ENCODE data around the gene ABHD11.

Gene ABHD11

GRCh38 chr7:73742753-73743641 is 4.4 kb upstream of the ABHD11 start:
- peak overlapping the region; percentile 68 to 81 for H3K9ac ChIP-seq (ENCODE audit: low read depth in 1 of 2, low read length in 2 of 2)
- no peaks in the 10 kb centered on the region for H3K36me3 ChIP-seq (ENCODE audit: control insufficient read depth in 1 of 2, insufficient read depth in 2 of 2, low read length in 2 of 2)
- H3K9me3 ChIP-seq (ENCODE audit: control insufficient read depth in 1 of 2, low read length in 2 of 2) = no peaks in the 10 kb centered on the region
- H3K27ac ChIP-seq (ENCODE audit: low read depth, low read length) = peak overlapping the region; percentile 78
- no peaks in the 10 kb centered on the region for H3K27me3 ChIP-seq (ENCODE audit: control insufficient read depth in 1 of 2, insufficient read depth in 2 of 2, low read length in 2 of 2)
- H3K4me1 ChIP-seq (ENCODE audit: control insufficient read depth in 1 of 2, insufficient read depth in 2 of 2, low read length in 2 of 2) = peaks cover 16 to 21% of the 10 kb centered on the region in 2 donors
- H3K4me3 ChIP-seq (ENCODE audit: low read depth in 1 of 2, low read length in 2 of 2) = peak overlapping the region; percentile 12 to 50

GRCh38 chr7:73742338-73742752 is 3.7 kb upstream of the ABHD11 start:
- Histone ChIP-seq H3K4me3 (ENCODE audit: low read depth in 1 of 2, low read length in 2 of 2) (peak overlapping the region; percentile 12 to 50), H3K4me1 (ENCODE audit: control insufficient read depth in 1 of 2, insufficient read depth in 2 of 2, low read length in 2 of 2) (peaks cover 23 to 27% of the 10 kb centered on the region in 2 donors), H3K27ac (ENCODE audit: low read depth, low read length) (peak overlapping the region; percentile 67)

GRCh38 chr7:73741600-73741999 is 3.0 kb upstream of the ABHD11 start:
- H3K9ac ChIP-seq (ENCODE audit: low read depth in 1 of 2, low read length in 2 of 2) = peak overlapping the region; percentile 12 to 68
- peaks cover 6 to 10% of the 10 kb centered on the region in 2 donors for H3K36me3 ChIP-seq (ENCODE audit: control insufficient read depth in 1 of 2, insufficient read depth in 2 of 2, low read length in 2 of 2)
- H3K9me3 ChIP-seq (ENCODE audit: control insufficient read depth in 1 of 2, low read length in 2 of 2) = no peaks in the 10 kb centered on the region
- no peaks in the 10 kb centered on the region for H3K27me3 ChIP-seq (ENCODE audit: control insufficient read depth in 1 of 2, insufficient read depth in 2 of 2, low read length in 2 of 2)
- H3K4me1 ChIP-seq (ENCODE audit: control insufficient read depth in 1 of 2, insufficient read depth in 2 of 2, low read length in 2 of 2) = peaks cover 30 to 35% of the 10 kb centered on the region in 2 donors
- H3K27ac ChIP-seq (ENCODE audit: low read depth, low read length) = peak overlapping the region; percentile 67
- H3K4me3 ChIP-seq (ENCODE audit: low read depth in 1 of 2, low read length in 2 of 2) = no peak overlapping the region

More at GRCh38 chr7:73742338-73742752, 3.7 kb upstream of the ABHD11 start:
- Histone ChIP-seq H3K9ac (ENCODE audit: low read depth in 1 of 2, low read length in 2 of 2) (peak overlapping the region; percentile 68 to 81), H3K27me3 (ENCODE audit: control insufficient read depth in 1 of 2, insufficient read depth in 2 of 2, low read length in 2 of 2) (no peaks in the 10 kb centered on the region), H3K36me3 (ENCODE audit: control insufficient read depth in 1 of 2, insufficient read depth in 2 of 2, low read length in 2 of 2) (peaks cover 0 to 3% of the 10 kb centered on the region in 2 donors), H3K9me3 (ENCODE audit: control insufficient read depth in 1 of 2, low read length in 2 of 2) (no peaks in the 10 kb centered on the region)

- peaks cover 35 to 39% of the 10 kb centered on the region in 2 donors for H3K4me1 ChIP-seq (ENCODE audit: control insufficient read depth in 1 of 2, insufficient read depth in 2 of 2, low read length in 2 of 2)
- H3K9ac ChIP-seq (ENCODE audit: low read depth in 1 of 2, low read length in 2 of 2) = peak overlapping the region in 1 of 2 donors; percentile 2
- H3K27ac ChIP-seq (ENCODE audit: low read depth, low read length) = peak overlapping the region; percentile 46
- H3K4me3 ChIP-seq (ENCODE audit: low read depth in 1 of 2, low read length in 2 of 2) = no peak overlapping the region
- no peaks in the 10 kb centered on the region for H3K27me3 ChIP-seq (ENCODE audit: control insufficient read depth in 1 of 2, insufficient read depth in 2 of 2, low read length in 2 of 2)
- H3K9me3 ChIP-seq (ENCODE audit: control insufficient read depth in 1 of 2, low read length in 2 of 2) = no peaks in the 10 kb centered on the region
- H3K36me3 ChIP-seq (ENCODE audit: control insufficient read depth in 1 of 2, insufficient read depth in 2 of 2, low read length in 2 of 2) = peaks cover 9 to 15% of the 10 kb centered on the region in 2 donors
Observed at GRCh38 chr7:73740771-73741170, 2.2 kb upstream of the ABHD11 start.

- Histone ChIP-seq H3K4me3 (ENCODE audit: low read depth in 1 of 2, low read length in 2 of 2) (no peak overlapping the region), H3K27me3 (ENCODE audit: control insufficient read depth in 1 of 2, insufficient read depth in 2 of 2, low read length in 2 of 2) (no peaks in the 10 kb centered on the region), H3K36me3 (ENCODE audit: control insufficient read depth in 1 of 2, insufficient read depth in 2 of 2, low read length in 2 of 2) (peaks cover 9 to 18% of the 10 kb centered on the region in 2 donors), H3K4me1 (ENCODE audit: control insufficient read depth in 1 of 2, insufficient read depth in 2 of 2, low read length in 2 of 2) (peaks cover 41 to 45% of the 10 kb centered on the region in 2 donors), H3K27ac (ENCODE audit: low read depth, low read length) (no peak overlapping the region), H3K9me3 (ENCODE audit: control insufficient read depth in 1 of 2, low read length in 2 of 2) (no peaks in the 10 kb centered on the region), H3K9ac (ENCODE audit: low read depth in 1 of 2, low read length in 2 of 2) (peak overlapping the region in 1 of 2 donors; percentile 2)
Observed at GRCh38 chr7:73740212-73740611, 1.6 kb upstream of the ABHD11 start.

- peaks cover 9 to 18% of the 10 kb centered on the region in 2 donors for H3K36me3 ChIP-seq (ENCODE audit: control insufficient read depth in 1 of 2, insufficient read depth in 2 of 2, low read length in 2 of 2)
- H3K4me1 ChIP-seq (ENCODE audit: control insufficient read depth in 1 of 2, insufficient read depth in 2 of 2, low read length in 2 of 2) = peaks cover 47 to 49% of the 10 kb centered on the region in 2 donors
- peak overlapping the region; percentile 94 to 100 for H3K9ac ChIP-seq (ENCODE audit: low read depth in 1 of 2, low read length in 2 of 2)
- H3K27ac ChIP-seq (ENCODE audit: low read depth, low read length) = peak overlapping the region; percentile 96
- H3K27me3 ChIP-seq (ENCODE audit: control insufficient read depth in 1 of 2, insufficient read depth in 2 of 2, low read length in 2 of 2) = no peaks in the 10 kb centered on the region
- peak overlapping the region; percentile 84 to 88 for H3K4me3 ChIP-seq (ENCODE audit: low read depth in 1 of 2, low read length in 2 of 2)
- no peaks in the 10 kb centered on the region for H3K9me3 ChIP-seq (ENCODE audit: control insufficient read depth in 1 of 2, low read length in 2 of 2)
Observed at GRCh38 chr7:73739387-73739767, 775 bp upstream of the ABHD11 start.

GRCh38 chr7:73738220-73738611 is 386 bp downstream of the ABHD11 start:
- Histone ChIP-seq H3K36me3 (ENCODE audit: control insufficient read depth in 1 of 2, insufficient read depth in 2 of 2, low read length in 2 of 2) (peaks cover 9 to 18% of the 10 kb centered on the region in 2 donors), H3K4me1 (ENCODE audit: control insufficient read depth in 1 of 2, insufficient read depth in 2 of 2, low read length in 2 of 2) (peaks cover 43 to 47% of the 10 kb centered on the region in 2 donors), H3K9me3 (ENCODE audit: control insufficient read depth in 1 of 2, low read length in 2 of 2) (no peaks in the 10 kb centered on the region), H3K4me3 (ENCODE audit: low read depth in 1 of 2, low read length in 2 of 2) (peak overlapping the region; percentile 87 to 88), H3K27ac (ENCODE audit: low read depth, low read length) (peak overlapping the region; percentile 89), H3K27me3 (ENCODE audit: control insufficient read depth in 1 of 2, insufficient read depth in 2 of 2, low read length in 2 of 2) (no peaks in the 10 kb centered on the region), H3K9ac (ENCODE audit: low read depth in 1 of 2, low read length in 2 of 2) (peak overlapping the region; percentile 73 to 94)

GRCh38 chr7:73737491-73738219 is 947 bp downstream of the ABHD11 start:
- H3K9me3 ChIP-seq (ENCODE audit: control insufficient read depth in 1 of 2, low read length in 2 of 2) = no peaks in the 10 kb centered on the region
- peak overlapping the region; percentile 87 to 88 for H3K4me3 ChIP-seq (ENCODE audit: low read depth in 1 of 2, low read length in 2 of 2)
- no peak overlapping the region for H3K27ac ChIP-seq (ENCODE audit: low read depth, low read length)
- H3K27me3 ChIP-seq (ENCODE audit: control insufficient read depth in 1 of 2, insufficient read depth in 2 of 2, low read length in 2 of 2) = no peaks in the 10 kb centered on the region
- peaks cover 40 to 45% of the 10 kb centered on the region in 2 donors for H3K4me1 ChIP-seq (ENCODE audit: control insufficient read depth in 1 of 2, insufficient read depth in 2 of 2, low read length in 2 of 2)
- H3K36me3 ChIP-seq (ENCODE audit: control insufficient read depth in 1 of 2, insufficient read depth in 2 of 2, low read length in 2 of 2) = peaks cover 9 to 18% of the 10 kb centered on the region in 2 donors
- H3K9ac ChIP-seq (ENCODE audit: low read depth in 1 of 2, low read length in 2 of 2) = peak overlapping the region; percentile 67 to 94

- Histone ChIP-seq H3K9ac (ENCODE audit: low read depth in 1 of 2, low read length in 2 of 2) (peak overlapping the region; percentile 67 to 94), H3K27ac (ENCODE audit: low read depth, low read length) (no peak overlapping the region), H3K27me3 (ENCODE audit: control insufficient read depth in 1 of 2, insufficient read depth in 2 of 2, low read length in 2 of 2) (no peaks in the 10 kb centered on the region), H3K9me3 (ENCODE audit: control insufficient read depth in 1 of 2, low read length in 2 of 2) (no peaks in the 10 kb centered on the region), H3K4me3 (ENCODE audit: low read depth in 1 of 2, low read length in 2 of 2) (peak overlapping the region in 1 of 2 donors; percentile 87), H3K4me1 (ENCODE audit: control insufficient read depth in 1 of 2, insufficient read depth in 2 of 2, low read length in 2 of 2) (peaks cover 33 to 37% of the 10 kb centered on the region in 2 donors), H3K36me3 (ENCODE audit: control insufficient read depth in 1 of 2, insufficient read depth in 2 of 2, low read length in 2 of 2) (peaks cover 9 to 18% of the 10 kb centered on the region in 2 donors)
Observed at GRCh38 chr7:73736885-73737284, 1.7 kb downstream of the ABHD11 start.

- peak overlapping the region; percentile 54 to 60 for H3K4me3 ChIP-seq (ENCODE audit: low read depth in 1 of 2, low read length in 2 of 2)
- peak overlapping the region; percentile 93 for H3K27ac ChIP-seq (ENCODE audit: low read depth, low read length)
- H3K9ac ChIP-seq (ENCODE audit: low read depth in 1 of 2, low read length in 2 of 2) = peak overlapping the region; percentile 67 to 68
- H3K27me3 ChIP-seq (ENCODE audit: control insufficient read depth in 1 of 2, insufficient read depth in 2 of 2, low read length in 2 of 2) = no peaks in the 10 kb centered on the region
- H3K36me3 ChIP-seq (ENCODE audit: control insufficient read depth in 1 of 2, insufficient read depth in 2 of 2, low read length in 2 of 2) = peaks cover 9 to 18% of the 10 kb centered on the region in 2 donors
- no peaks in the 10 kb centered on the region for H3K9me3 ChIP-seq (ENCODE audit: control insufficient read depth in 1 of 2, low read length in 2 of 2)
- H3K4me1 ChIP-seq (ENCODE audit: control insufficient read depth in 1 of 2, insufficient read depth in 2 of 2, low read length in 2 of 2) = peaks cover 28 to 35% of the 10 kb centered on the region in 2 donors
Observed at GRCh38 chr7:73735528-73735905, 3.1 kb downstream of the ABHD11 start.

Data from duodenal mucosa (tissue), 2 donors.